ENCODE data around the gene SEC14L2. TPM values are rescaled to one million over a fixed set of nuclear protein-coding genes. Genes with fewer than 3 reads are reported as not detected.

SEC14L2 gene
- total RNA-seq, 1 experiment from 2014 or later = 9.4 TPM

- Histone ChIP-seq H3K4me3 (ENCODE audit: low read depth, low read length) (no peak overlapping the region), H3K4me1 (peaks cover 22% of the 10 kb centered on the region), H3K9me3 (no peaks in the 10 kb centered on the region), H3K36me3 (ENCODE audit: control insufficient read depth, insufficient read depth, low read length) (no peaks in the 10 kb centered on the region), H3K27me3 (replicated peaks; ENCODE audit: control insufficient read depth, insufficient read depth, low read length) (no peaks in the 10 kb centered on the region)
- ChIA-PET CTCF (no interaction called here), POLR2A (interaction anchor here (0.6 kb wide), 1 partner anchor 39 kb away, joined by 3 read pairs; the partner anchor contains the start of gene SEC14L2)
- H3K4me1 Mint-ChIP-seq (ENCODE audit: low read depth, unreplicated experiment) = peaks cover 31% of the 10 kb centered on the region
- no peak for TF ChIP-seq CTCF (IDR thresholded peaks at IDR 0.05; ENCODE audit: insufficient read depth in 1 of 2, low read depth in 1 of 2, low read length in 1 of 2, severe bottlenecking in 1 of 2, unreplicated experiment in 1 of 2)
- no peak for DNase-seq
- H3K9me3 Mint-ChIP-seq (ENCODE audit: unreplicated experiment) = no peaks in the 10 kb centered on the region
- no TSS peak for BruUV-seq (replicated peaks)
- H3K27me3 Mint-ChIP-seq (ENCODE audit: insufficient read depth, unreplicated experiment) = no peaks in the 10 kb centered on the region
- peak overlapping the region; percentile 92 for H3K27ac Mint-ChIP-seq (ENCODE audit: unreplicated experiment)
- intact Hi-C loops (cut with micrococcal nuclease; ENCODE audit: unreplicated experiment) = no loop called here
- H3K36me3 Mint-ChIP-seq (ENCODE audit: insufficient read depth, unreplicated experiment) = peaks cover 16% of the 10 kb centered on the region
- no peak overlapping the region for H3K4me3 Mint-ChIP-seq (ENCODE audit: unreplicated experiment)
These were observed 38.3 kb upstream of the SEC14L2 start for GRCh38 chr22:30358541-30358940.

- ChIA-PET POLR2A (no interaction called here), CTCF (no interaction called here)
- Histone ChIP-seq H3K36me3 (ENCODE audit: control insufficient read depth, insufficient read depth, low read length) (no peaks in the 10 kb centered on the region), H3K9me3 (no peaks in the 10 kb centered on the region), H3K4me3 (ENCODE audit: low read depth, low read length) (no peak overlapping the region), H3K4me1 (no peaks in the 10 kb centered on the region), H3K27me3 (replicated peaks; ENCODE audit: control insufficient read depth, insufficient read depth, low read length) (no peaks in the 10 kb centered on the region)
- TF ChIP-seq CTCF (IDR thresholded peaks at IDR 0.05; ENCODE audit: insufficient read depth in 1 of 2, low read depth in 1 of 2, low read length in 1 of 2, severe bottlenecking in 1 of 2, unreplicated experiment in 1 of 2) = no peak
- Mint-ChIP-seq H3K9me3 (ENCODE audit: unreplicated experiment) (no peaks in the 10 kb centered on the region), H3K27me3 (ENCODE audit: insufficient read depth, unreplicated experiment) (no peaks in the 10 kb centered on the region), H3K4me1 (ENCODE audit: low read depth, unreplicated experiment) (peaks cover 10% of the 10 kb centered on the region), H3K27ac (ENCODE audit: unreplicated experiment) (no peak overlapping the region), H3K36me3 (ENCODE audit: insufficient read depth, unreplicated experiment) (peaks cover 15% of the 10 kb centered on the region), H3K4me3 (ENCODE audit: unreplicated experiment) (no peak overlapping the region)
- DNase-seq = no peak
- intact Hi-C loops (cut with micrococcal nuclease; ENCODE audit: unreplicated experiment) = no loop called here
- BruUV-seq (replicated peaks) = no TSS peak
These were observed 34.7 kb upstream of the SEC14L2 start for GRCh38 chr22:30361916-30362650.

- no peaks in the 10 kb centered on the region for H3K36me3 ChIP-seq (ENCODE audit: control insufficient read depth, insufficient read depth, low read length)
- no peak overlapping the region for H3K4me3 ChIP-seq (ENCODE audit: low read depth, low read length)
- POLR2A ChIA-PET = no interaction called here
- peaks cover 9% of the 10 kb centered on the region for H3K36me3 Mint-ChIP-seq (ENCODE audit: insufficient read depth, unreplicated experiment)
- no peaks in the 10 kb centered on the region for H3K27me3 Mint-ChIP-seq (ENCODE audit: insufficient read depth, unreplicated experiment)
- peaks cover 10% of the 10 kb centered on the region for H3K4me1 Mint-ChIP-seq (ENCODE audit: low read depth, unreplicated experiment)
- CTCF ChIA-PET = interaction anchor here (0.7 kb wide), 1 partner anchor 64 kb away, joined by 5 read pairs; no protein-coding TSS in a partner anchor
- DNase-seq = no peak
- no peak overlapping the region for H3K27ac Mint-ChIP-seq (ENCODE audit: unreplicated experiment)
- H3K27me3 ChIP-seq (replicated peaks; ENCODE audit: control insufficient read depth, insufficient read depth, low read length) = no peaks in the 10 kb centered on the region
- intact Hi-C loops (cut with micrococcal nuclease; ENCODE audit: unreplicated experiment) = no loop called here
- no peak for TF ChIP-seq CTCF (IDR thresholded peaks at IDR 0.05; ENCODE audit: insufficient read depth in 1 of 2, low read depth in 1 of 2, low read length in 1 of 2, severe bottlenecking in 1 of 2, unreplicated experiment in 1 of 2)
- H3K4me1 ChIP-seq = no peaks in the 10 kb centered on the region
- no peaks in the 10 kb centered on the region for H3K9me3 Mint-ChIP-seq (ENCODE audit: unreplicated experiment)
- no peak overlapping the region for H3K4me3 Mint-ChIP-seq (ENCODE audit: unreplicated experiment)
- no TSS peak for BruUV-seq (replicated peaks)
- no peaks in the 10 kb centered on the region for H3K9me3 ChIP-seq
These were observed 34.1 kb upstream of the SEC14L2 start for GRCh38 chr22:30362651-30363281.

All from Caco-2 (cell line).